IPS-15b (cell line): ENCODE data around the gene C1orf21.

ENCODE experiments used
- H3K27me3 ChIP-seq: one replicate; pipeline ENCODE4 v1.6.1; 2013; ENCODE audit warnings: low read length; ENCODE audit not compliant: control insufficient read depth, insufficient read depth
- H3K36me3 ChIP-seq: one replicate; pipeline ENCODE4 v1.6.1; 2013; ENCODE audit warnings: low read length; ENCODE audit not compliant: control insufficient read depth, insufficient read depth
- H3K4me1 ChIP-seq: one replicate; pipeline ENCODE4 v1.6.1; 2013; ENCODE audit warnings: mild to moderate bottlenecking, low read length; ENCODE audit not compliant: control insufficient read depth, insufficient read depth
- H3K4me3 ChIP-seq: one replicate; pipeline ENCODE4 v1.5.1; 2013; ENCODE audit warnings: low read depth, low read length
- H3K9ac ChIP-seq: one replicate; pipeline ENCODE4 v1.6.1; 2013; ENCODE audit warnings: low read depth, mild to moderate bottlenecking, low read length
- H3K9me3 ChIP-seq: one replicate; pipeline ENCODE4 v1.6.1; 2013; ENCODE audit warnings: mild to moderate bottlenecking, low read length; ENCODE audit not compliant: control insufficient read depth, insufficient read depth

C1orf21 gene

DNA sequence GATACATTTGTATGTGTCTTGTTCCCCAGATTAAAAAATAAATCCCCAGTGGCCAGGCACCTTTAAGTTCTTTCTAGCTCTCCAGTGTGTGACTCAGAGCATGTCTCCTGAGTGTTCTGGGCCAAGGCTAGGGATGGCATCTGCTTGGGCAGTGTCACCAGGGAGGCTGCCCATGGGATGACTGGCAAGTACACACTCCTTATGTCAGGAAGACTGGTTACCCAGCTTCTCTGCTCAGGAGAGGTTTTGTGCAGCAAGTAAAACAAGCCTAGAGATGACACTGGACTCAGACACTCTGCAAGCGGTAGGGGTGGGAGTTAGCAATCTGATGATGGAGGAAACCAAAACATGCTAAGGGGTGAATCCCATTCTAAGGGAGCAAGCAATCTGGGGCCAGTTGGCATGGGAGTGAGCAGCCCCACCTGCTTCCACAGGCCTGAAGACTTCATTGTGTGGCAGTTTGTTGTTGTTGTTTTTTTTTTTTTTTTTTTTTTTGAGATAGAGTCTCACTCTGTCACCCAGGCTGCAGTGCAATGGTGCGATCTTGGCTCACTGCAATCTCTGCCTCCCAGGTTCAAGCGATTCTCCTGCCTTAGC is 230.7 kb downstream of the C1orf21 start:
- peaks cover 5% of the 10 kb centered on the region for H3K4me1 ChIP-seq
- no peak overlapping the region for H3K9ac ChIP-seq
- no peaks in the 10 kb centered on the region for H3K9me3 ChIP-seq
- no peaks in the 10 kb centered on the region for H3K36me3 ChIP-seq
- no peaks in the 10 kb centered on the region for H3K27me3 ChIP-seq
- no peak overlapping the region for H3K4me3 ChIP-seq

DNA sequence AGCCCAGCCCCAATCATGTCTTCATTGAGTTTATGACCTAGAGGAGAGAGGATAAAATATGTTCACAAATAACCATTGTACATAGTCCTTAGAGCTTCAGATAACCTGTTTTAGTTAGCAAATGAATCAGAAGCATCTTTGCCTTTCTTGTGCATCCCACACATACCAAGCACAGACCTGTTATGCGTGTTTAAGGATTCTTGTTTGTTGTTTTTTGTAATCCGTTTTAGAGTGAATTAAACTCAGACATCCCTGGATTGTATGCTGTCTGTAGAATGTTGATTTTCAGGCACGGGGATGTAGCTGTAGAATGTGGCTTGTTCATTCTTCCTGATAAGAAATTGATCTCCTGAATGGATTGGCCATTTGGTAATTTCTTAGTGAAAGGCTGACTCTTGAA is 232.0 kb downstream of the C1orf21 start:
- no peaks in the 10 kb centered on the region for H3K27me3 ChIP-seq
- H3K36me3 ChIP-seq, result no peaks in the 10 kb centered on the region
- H3K9me3 ChIP-seq, result no peaks in the 10 kb centered on the region
- no peak overlapping the region for H3K4me3 ChIP-seq
- H3K9ac ChIP-seq, result no peak overlapping the region
- peaks cover 5% of the 10 kb centered on the region for H3K4me1 ChIP-seq

DNA sequence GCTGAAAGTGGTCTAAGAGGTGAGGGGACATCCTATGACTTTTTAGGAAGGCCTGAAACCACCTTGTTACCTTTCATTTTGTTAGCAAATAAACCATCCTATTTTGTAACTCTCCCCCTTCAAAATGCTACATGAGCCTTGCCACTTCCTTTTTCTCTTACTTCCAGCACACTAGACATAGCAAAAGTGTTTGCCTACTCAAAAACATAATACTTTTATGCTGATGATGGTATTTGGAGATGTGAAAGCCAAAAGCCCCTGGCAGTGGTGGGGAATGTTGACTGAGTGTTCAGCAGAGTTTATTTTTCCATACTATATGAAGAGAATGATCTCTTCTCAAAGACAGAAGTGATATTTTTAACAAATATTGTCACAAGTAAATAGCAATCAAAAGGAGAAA is 233.6 kb downstream of the C1orf21 start:
- peaks cover 5% of the 10 kb centered on the region for H3K4me1 ChIP-seq
- no peak overlapping the region for H3K9ac ChIP-seq
- H3K4me3 ChIP-seq, result no peak overlapping the region
- no peaks in the 10 kb centered on the region for H3K9me3 ChIP-seq
- H3K27me3 ChIP-seq, result no peaks in the 10 kb centered on the region
- H3K36me3 ChIP-seq, result no peaks in the 10 kb centered on the region

DNA sequence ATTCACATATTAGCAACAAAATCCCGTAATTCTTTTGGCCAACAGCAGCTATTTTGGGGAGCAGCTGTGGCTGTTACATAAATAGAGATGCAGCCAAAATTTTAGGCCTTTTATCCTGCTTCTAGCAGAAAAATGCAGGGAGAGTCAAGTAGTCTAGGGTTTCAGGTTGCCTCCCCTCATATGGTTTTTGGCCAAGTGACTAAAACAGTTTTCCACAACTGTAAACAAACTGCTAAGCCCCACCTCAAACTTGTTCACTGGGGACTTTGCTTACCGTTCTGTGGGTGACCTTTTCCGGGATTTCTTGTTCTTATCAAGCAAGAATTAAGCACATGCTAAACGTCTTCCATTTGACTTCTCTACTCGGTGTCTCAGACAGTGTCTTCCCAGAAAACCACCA is 234.4 kb downstream of the C1orf21 start:
- Histone ChIP-seq H3K27me3 (no peaks in the 10 kb centered on the region), H3K36me3 (no peaks in the 10 kb centered on the region), H3K9ac (no peak overlapping the region), H3K4me1 (peaks cover 5% of the 10 kb centered on the region), H3K4me3 (no peak overlapping the region), H3K9me3 (no peaks in the 10 kb centered on the region)

DNA sequence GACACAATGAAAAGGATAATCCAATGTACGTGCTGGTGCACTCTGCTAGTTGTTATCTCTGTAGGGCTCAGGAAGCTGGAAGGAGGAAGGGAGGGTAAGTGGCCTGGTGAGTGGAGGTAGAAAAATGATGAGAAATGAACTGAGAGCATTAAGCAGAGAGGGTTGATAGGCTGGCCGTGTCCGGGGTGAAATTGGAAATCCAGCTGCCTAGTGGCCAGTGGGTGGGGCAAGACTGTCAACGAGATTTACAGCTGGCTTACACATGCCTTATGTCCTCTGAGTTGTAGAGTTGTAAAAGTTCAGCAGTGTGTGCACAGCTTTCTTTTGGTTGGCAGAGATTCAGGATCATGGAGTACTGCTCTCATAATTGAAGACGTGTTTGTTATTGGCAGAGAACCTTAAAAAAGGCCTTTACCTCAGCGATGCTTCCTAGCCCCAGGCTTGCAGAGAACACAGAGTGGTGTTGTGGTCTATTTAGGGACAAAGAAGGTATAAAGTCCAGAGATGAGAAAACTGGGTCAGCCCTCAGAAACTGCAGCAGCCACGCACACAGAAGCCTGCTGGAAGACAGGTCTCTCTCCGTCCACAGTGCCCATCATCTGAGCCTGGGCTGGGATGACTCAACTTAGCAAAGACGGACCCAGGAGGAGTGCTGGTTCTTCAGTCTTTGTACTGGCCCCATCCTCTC is 235.5 kb downstream of the C1orf21 start:
- Histone ChIP-seq H3K36me3 (no peaks in the 10 kb centered on the region), H3K27me3 (no peaks in the 10 kb centered on the region), H3K4me3 (no peak overlapping the region), H3K9me3 (no peaks in the 10 kb centered on the region), H3K4me1 (peaks cover 5% of the 10 kb centered on the region), H3K9ac (no peak overlapping the region)

DNA sequence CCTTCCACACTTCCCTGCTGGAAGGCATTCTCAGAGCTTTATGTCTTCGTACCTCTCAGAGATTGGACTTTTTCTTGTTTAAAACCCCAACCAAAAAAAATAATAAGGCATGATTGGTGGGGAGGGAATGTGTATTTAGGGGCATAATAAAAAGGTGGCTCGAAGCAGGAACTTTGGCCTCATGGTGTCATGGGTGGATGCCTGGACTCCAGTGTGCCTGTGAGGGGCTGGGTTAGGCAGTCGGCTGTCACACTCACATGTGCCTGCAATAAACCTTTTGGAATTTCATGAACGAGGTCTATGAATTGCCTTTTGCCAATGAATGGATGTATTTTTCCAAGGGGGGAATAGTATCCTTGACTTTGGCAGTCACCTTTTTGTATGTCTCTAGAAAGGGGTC is 236.6 kb downstream of the C1orf21 start:
- H3K27me3 ChIP-seq, result no peaks in the 10 kb centered on the region
- no peaks in the 10 kb centered on the region for H3K36me3 ChIP-seq
- H3K9me3 ChIP-seq, result no peaks in the 10 kb centered on the region
- no peak overlapping the region for H3K9ac ChIP-seq
- no peak overlapping the region for H3K4me3 ChIP-seq
- H3K4me1 ChIP-seq, result peaks cover 5% of the 10 kb centered on the region

DNA sequence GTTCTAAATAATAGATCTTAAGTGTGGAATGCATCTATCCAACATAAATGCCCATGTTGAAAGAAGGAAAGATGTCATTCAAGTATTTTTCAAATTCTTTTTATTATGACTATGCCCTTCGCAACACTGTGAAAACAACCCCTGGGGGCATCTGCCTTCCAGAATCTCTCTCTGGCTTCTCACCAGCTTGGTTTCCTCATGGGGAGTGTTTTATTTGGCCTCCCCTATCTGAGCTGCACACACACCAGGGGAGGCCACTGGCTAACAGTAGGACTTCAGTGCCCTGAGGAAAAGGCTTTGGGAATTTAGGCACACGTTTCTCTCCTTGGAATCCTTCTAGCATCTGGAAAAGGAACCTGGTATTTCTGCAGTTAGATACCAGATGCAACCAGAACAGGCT is 237.2 kb downstream of the C1orf21 start:
- H3K4me1 ChIP-seq, result peaks cover 5% of the 10 kb centered on the region
- H3K9me3 ChIP-seq, result no peaks in the 10 kb centered on the region

DNA sequence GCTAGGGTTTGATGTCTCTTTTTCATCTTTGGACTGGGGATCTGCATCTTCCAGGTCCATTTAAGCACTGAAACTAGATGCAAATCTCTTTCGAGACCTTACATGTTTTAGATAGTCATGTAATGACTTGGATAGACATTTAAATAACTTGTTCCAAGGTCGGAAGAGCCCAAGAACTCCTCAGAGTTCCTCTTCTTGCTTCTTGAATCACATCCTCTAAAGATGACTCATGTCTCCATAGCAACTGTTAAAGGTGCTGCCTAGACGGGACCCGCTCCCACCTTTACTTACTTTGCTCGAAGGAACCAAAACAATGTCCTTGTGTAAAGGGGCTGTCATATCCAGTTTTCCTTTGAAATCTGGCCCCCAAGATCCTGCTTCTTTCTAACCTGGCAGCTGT is 237.8 kb downstream of the C1orf21 start:
- H3K27me3 ChIP-seq, result no peaks in the 10 kb centered on the region
- H3K4me3 ChIP-seq, result no peak overlapping the region
- H3K9me3 ChIP-seq, result no peaks in the 10 kb centered on the region
- no peaks in the 10 kb centered on the region for H3K36me3 ChIP-seq
- H3K4me1 ChIP-seq, result peaks cover 9% of the 10 kb centered on the region
- H3K9ac ChIP-seq, result no peak overlapping the region

More for the DNA sequence above, 237.2 kb downstream of the C1orf21 start:
- Histone ChIP-seq H3K27me3 (no peaks in the 10 kb centered on the region), H3K9ac (no peak overlapping the region), H3K36me3 (no peaks in the 10 kb centered on the region), H3K4me3 (no peak overlapping the region)

DNA sequence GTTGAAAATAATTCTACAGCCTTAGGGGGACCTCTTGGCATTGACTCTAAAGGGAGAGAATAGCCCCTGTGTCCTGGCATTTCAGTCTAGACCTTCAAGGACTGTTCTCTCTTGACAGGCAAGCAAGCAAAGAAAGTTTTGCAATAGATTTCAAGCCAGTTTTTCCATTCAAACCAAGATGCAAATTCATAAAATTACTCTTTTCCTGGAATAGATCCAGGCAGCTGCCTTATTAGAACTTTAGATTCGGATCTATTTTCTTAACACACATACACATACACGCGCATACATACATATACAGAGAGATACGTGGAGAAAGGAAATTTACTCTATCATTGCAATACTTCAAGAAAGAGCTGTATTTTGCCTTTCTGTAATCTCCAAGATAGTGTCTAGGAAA is 238.4 kb downstream of the C1orf21 start:
- H3K36me3 ChIP-seq, result no peaks in the 10 kb centered on the region

DNA sequence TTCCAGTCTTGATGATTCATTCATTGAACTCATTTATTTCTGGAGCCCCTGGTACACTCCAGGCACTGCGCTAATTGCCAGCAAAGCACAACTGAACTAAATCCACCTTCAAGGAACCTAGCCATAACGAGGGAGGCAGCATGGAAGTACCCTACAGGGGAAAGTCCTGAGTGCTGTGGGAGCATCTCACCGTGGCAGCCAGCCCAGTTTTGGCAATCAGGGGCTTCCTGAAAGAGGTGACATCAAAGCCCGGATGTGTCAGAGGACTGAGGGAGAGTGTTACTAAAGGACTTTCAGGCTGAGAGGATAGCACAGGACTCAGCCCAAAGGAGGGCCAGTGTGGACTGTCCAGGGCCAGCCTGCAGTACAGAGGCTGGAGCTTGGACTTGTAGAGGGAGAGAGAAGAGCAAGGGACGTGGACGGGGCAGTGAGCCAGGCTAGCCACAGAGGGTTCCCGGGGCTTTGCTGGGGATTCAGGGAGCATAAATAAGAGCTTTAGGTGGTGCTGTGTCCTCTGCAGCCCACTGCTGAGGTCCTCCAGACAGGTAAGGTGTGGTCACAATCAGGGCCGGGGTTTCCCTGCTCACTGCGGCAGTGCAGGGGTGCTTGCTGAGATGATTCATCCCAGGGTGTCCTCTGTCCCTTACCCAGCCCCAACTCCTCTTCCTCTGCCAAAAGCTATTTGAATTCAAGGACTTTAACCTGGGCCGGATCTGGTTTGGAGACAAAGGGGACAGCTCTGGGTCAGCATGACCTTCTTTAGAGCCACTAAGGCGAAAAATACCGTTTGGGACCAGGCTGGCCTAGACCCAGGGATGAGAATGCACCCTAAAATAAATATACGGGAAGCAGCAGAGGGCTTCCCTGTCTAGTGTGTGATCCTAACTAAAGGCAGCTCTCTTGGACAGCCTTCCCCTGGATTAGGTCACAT is 239.5 kb downstream of the C1orf21 start:
- no peak overlapping the region for H3K4me3 ChIP-seq
- H3K27me3 ChIP-seq, result no peaks in the 10 kb centered on the region
- no peaks in the 10 kb centered on the region for H3K36me3 ChIP-seq
- H3K9ac ChIP-seq, result no peak overlapping the region
- peaks cover 8% of the 10 kb centered on the region for H3K4me1 ChIP-seq
- H3K9me3 ChIP-seq, result no peaks in the 10 kb centered on the region

More for the DNA sequence above, 238.4 kb downstream of the C1orf21 start:
- peaks cover 12% of the 10 kb centered on the region for H3K4me1 ChIP-seq
- no peaks in the 10 kb centered on the region for H3K27me3 ChIP-seq
- no peak overlapping the region for H3K9ac ChIP-seq
- no peaks in the 10 kb centered on the region for H3K9me3 ChIP-seq
- H3K4me3 ChIP-seq, result no peak overlapping the region

DNA sequence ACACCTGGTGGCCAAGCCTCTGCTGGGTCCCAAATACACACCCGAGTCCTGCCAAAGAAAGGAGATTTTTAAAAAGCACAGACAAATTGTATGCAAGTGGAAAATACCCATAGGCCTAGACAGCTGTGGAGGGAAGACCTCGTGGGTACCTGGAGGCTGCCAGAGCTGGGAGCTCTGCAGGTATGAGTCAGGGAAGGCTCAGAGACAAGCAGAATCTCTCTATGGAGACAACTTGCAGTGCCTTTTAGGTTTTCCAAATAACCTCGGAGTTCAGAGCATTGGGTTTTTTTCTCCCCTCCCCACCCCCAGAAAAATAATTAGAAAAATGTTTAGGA is 240.1 kb downstream of the C1orf21 start:
- Histone ChIP-seq H3K9ac (no peak overlapping the region), H3K4me3 (no peak overlapping the region), H3K9me3 (no peaks in the 10 kb centered on the region), H3K4me1 (peaks cover 8% of the 10 kb centered on the region), H3K27me3 (no peaks in the 10 kb centered on the region), H3K36me3 (no peaks in the 10 kb centered on the region)

DNA sequence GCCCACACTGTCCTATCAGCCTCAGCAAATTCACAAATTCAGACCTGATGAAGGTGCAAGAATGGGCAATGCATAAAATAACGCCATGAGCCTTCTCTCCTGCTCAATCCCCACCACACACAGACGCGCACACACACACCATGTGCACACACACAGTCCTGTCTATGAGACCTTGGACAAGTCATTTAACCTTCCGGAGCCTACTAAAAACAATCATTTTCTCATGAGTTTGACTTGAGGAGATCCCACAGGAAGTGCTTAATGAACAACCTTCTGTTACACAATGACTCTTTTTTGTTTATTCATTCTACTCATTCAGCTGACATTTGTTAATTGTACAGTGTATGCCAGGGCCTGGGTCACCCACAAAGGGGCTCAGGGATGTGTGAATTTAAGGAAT is 242.4 kb downstream of the C1orf21 start:
- H3K27me3 ChIP-seq, result no peaks in the 10 kb centered on the region
- no peak overlapping the region for H3K9ac ChIP-seq
- H3K36me3 ChIP-seq, result no peaks in the 10 kb centered on the region
- H3K9me3 ChIP-seq, result no peaks in the 10 kb centered on the region
- no peak overlapping the region for H3K4me3 ChIP-seq
- H3K4me1 ChIP-seq, result peaks cover 8% of the 10 kb centered on the region
